ENCODE data around the gene HIP1. TPM values are rescaled to one million over a fixed set of nuclear protein-coding genes. Genes with fewer than 3 reads are reported as not detected.

The HIP1 gene
- total RNA-seq, 4 donors from 2014 or later: 12.6 to 43.3 (median 31.1) TPM

- TF ChIP-seq CTCF (IDR thresholded peaks at IDR 0.05; ENCODE audit: low read depth): no peak
Observed at GRCh38 chr7:75737856-75738603, 711 bp downstream of the HIP1 start.

GRCh38 chr7:75735581-75736350 is 3.0 kb downstream of the HIP1 start:
- TF ChIP-seq CTCF (IDR thresholded peaks at IDR 0.05; ENCODE audit: low read depth): no peak

GRCh38 chr7:75734586-75735458 is 3.9 kb downstream of the HIP1 start:
- no peak for TF ChIP-seq CTCF (IDR thresholded peaks at IDR 0.05; ENCODE audit: low read depth)

GRCh38 chr7:75732764-75733630 is 5.7 kb downstream of the HIP1 start:
- TF ChIP-seq CTCF (IDR thresholded peaks at IDR 0.05; ENCODE audit: low read depth): no peak

GRCh38 chr7:75732016-75732521 is 6.7 kb downstream of the HIP1 start:
- no peak for TF ChIP-seq CTCF (IDR thresholded peaks at IDR 0.05; ENCODE audit: low read depth)

GRCh38 chr7:75729851-75730274 is 8.9 kb downstream of the HIP1 start:
- no peak for TF ChIP-seq CTCF (IDR thresholded peaks at IDR 0.05; ENCODE audit: low read depth)
